BJ (cell line): Measurements from ENCODE around the gene ULBP3. TPM values are rescaled to one million over a fixed set of nuclear protein-coding genes. Genes with fewer than 3 reads are reported as not detected.
A peak's percentile ranks its signal among the peaks of the same experiment; 100 is the strongest.

ENCODE experiments used
- CTCF ChIA-PET: fragments of 350-600 bp; formaldehyde crosslinking; extraction: SDS; loops from one replicate; lab custom pipeline; 2021; ENCODE audit warnings: antibody characterized with exemption, inconsistent platforms; lab: Yijun Ruan, JAX
- POLR2A ChIA-PET: fragments of 300-600 bp; sonication (Branson Sonifier 250); formaldehyde crosslinking; extraction: SDS; loops from one replicate; lab custom pipeline; 2021; ENCODE audit warnings: antibody characterized with exemption; lab: Charles Lee
- DNase-seq: peaks from one replicate; pipeline ENCODE4 v3.0.0-alpha.2; 2011; ENCODE audit warnings: low read depth
- H3K27me3 ChIP-seq: 2 replicates; pipeline ENCODE4 v1.6.0; 2011; ENCODE audit warnings: low read length; ENCODE audit not compliant: control insufficient read depth, insufficient read depth
- H3K36me3 ChIP-seq: 2 replicates; pipeline ENCODE4 v1.5.1; 2011; ENCODE audit warnings: low read length; ENCODE audit not compliant: control insufficient read depth, insufficient read depth
- H3K4me3 ChIP-seq: 2 replicates; pipeline ENCODE4 v1.5.1; 2011; ENCODE audit warnings: low read depth, mild to moderate bottlenecking, control low read depth, low read length
- polyA plus RNA-seq: library from polyadenylated mRNA; depleted of rRNA; stranded (reverse); fragments of >200 nt; gene quantifications from 2 replicates; pipeline ENCODE4 v1.2.3, GENCODE V29; 2011
- TF ChIP-seq, protein P1 (sequence below): IDR thresholded peaks from 2 replicates; pipeline ENCODE4 v1.5.1; 2011; ENCODE audit warnings: low read depth, mild to moderate bottlenecking, control low read depth, inconsistent platforms, low read length, moderate library complexity; ENCODE audit not compliant: insufficient read depth

ULBP3 gene
- polyA plus RNA-seq, 1 experiment = 6.0 TPM

DNA sequence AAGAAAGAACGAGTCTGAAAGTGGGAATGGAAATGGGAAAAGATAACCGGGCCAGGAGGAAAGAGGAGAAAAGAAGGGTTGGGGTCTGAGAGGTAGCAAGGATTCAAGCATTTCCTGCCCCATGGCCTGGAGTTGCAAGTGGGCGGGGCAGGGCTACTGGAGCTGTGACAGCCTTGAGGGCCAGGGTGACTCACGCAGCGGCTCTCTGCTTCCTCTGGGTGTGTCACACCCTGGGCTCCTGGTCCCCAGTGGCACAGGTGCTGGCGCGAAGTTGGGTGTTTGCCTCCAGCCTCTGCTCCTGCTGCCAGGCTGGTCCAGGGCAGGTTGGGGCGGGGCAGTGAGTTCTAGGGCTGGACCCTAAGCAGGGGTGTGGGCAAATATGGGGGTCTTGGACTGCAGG is 3.3 kb upstream of the ULBP3 start:
- CTCF ChIA-PET = interaction anchor here (0.7 to 13.2 kb wide), 4 partner anchors 8 to 322 kb away, joined by 3 to 142 read pairs (median 10); no protein-coding TSS in a partner anchor
- H3K36me3 ChIP-seq = no peaks in the 10 kb centered on the region
- TF ChIP-seq, protein P1, sequence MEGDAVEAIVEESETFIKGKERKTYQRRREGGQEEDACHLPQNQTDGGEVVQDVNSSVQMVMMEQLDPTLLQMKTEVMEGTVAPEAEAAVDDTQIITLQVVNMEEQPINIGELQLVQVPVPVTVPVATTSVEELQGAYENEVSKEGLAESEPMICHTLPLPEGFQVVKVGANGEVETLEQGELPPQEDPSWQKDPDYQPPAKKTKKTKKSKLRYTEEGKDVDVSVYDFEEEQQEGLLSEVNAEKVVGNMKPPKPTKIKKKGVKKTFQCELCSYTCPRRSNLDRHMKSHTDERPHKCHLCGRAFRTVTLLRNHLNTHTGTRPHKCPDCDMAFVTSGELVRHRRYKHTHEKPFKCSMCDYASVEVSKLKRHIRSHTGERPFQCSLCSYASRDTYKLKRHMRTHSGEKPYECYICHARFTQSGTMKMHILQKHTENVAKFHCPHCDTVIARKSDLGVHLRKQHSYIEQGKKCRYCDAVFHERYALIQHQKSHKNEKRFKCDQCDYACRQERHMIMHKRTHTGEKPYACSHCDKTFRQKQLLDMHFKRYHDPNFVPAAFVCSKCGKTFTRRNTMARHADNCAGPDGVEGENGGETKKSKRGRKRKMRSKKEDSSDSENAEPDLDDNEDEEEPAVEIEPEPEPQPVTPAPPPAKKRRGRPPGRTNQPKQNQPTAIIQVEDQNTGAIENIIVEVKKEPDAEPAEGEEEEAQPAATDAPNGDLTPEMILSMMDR = no peak
- peaks cover 1% of the 10 kb centered on the region; the same call in 1 of the 2 replicates for H3K27me3 ChIP-seq
- H3K4me3 ChIP-seq = no peak overlapping the region
- DNase-seq = no peak
- POLR2A ChIA-PET = no interaction called here

DNA sequence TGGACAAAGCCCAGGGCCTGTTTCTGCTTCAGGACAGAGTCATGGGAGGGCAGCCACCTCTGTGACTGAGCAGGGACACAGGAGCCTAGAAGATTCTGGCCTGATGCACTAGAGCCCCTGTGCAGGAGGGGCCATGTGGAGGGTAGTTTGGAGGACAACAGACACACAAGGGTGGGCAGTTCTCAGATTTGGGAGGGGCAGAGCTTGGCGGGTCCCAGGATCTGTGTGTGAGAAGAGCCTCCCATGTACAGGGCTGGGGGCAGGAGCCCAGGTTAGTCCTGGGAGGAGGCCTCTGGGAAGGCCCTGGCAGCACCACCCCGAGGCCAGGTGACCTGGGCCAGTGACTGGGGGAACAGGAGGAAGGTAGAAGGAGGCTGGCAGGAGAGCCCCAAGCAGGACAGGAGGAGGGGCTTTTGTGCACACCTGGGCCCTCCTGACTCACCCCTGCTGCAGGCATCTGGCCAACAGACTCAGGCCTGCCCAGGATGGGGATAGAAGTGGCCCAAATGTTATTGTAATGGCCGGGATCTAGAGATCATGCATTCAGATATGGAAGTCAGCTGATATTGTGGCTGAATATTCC is 1.4 kb upstream of the ULBP3 start:
- TF ChIP-seq, protein P1 = no peak
- ChIA-PET POLR2A (no interaction called here), CTCF (interaction anchor here (0.6 to 13.2 kb wide), 24 partner anchors 10 to 948 kb away, joined by 3 to 142 read pairs (median 3); no protein-coding TSS in a partner anchor)
- Histone ChIP-seq H3K4me3 (no peak overlapping the region), H3K27me3 (peaks cover 1% of the 10 kb centered on the region; the same call in 1 of the 2 replicates), H3K36me3 (no peaks in the 10 kb centered on the region; the same call in 1 of the 2 replicates)
- DNase-seq = no peak

DNA sequence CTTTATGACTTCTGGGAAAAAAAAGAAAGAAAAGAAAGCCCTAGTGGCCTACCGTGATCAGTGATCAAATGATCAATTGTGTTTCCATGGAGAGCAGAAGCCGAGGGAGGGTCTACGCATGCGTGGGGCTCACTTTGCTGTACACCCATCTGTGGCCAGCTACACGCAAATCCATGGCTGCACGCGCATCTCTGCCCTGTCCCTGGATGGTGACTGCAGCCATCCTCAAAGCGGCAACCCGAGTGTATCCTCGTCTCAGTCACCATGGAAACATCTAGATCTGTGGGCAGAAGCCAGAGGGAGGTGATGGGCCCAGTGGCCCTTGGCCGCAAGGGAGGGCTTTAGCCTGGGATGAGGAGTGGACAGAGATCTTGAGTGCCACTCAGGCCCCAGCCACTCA is 785 bp upstream of the ULBP3 start:
- CTCF ChIA-PET = interaction anchor here (0.5 to 5.3 kb wide), 5 partner anchors 11 to 325 kb away, joined by 3 to 29 read pairs (median 4); no protein-coding TSS in a partner anchor

DNA sequence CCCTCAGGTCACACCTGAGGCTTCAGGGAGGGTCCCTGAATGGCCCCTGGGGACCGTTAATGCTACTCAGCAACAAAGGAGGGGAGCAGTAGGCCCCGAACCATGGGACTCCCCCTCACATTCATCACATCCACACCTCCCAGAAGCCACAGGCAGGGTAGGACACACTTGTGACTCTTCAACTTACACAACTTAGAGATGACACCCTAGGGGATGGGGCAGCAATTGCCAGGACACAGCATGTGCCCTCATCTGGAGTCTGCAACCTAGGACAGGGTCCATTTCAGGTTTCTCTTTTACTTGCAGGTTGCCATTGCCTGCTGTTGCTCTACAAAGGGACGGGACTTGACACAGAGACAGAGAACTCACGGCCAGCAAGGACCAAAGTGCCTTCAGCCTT is 770 bp downstream of the ULBP3 start:
- TF ChIP-seq, protein P1 = no peak
- no peak for DNase-seq
- ChIA-PET POLR2A (no interaction called here), CTCF (interaction anchor here (1.0 to 5.3 kb wide), 6 partner anchors 10 to 317 kb away, joined by 3 to 29 read pairs (median 4); no protein-coding TSS in a partner anchor)
- Histone ChIP-seq H3K36me3 (no peaks in the 10 kb centered on the region; the same call in 1 of the 2 replicates), H3K4me3 (peak overlapping the region; percentile 55), H3K27me3 (no peaks in the 10 kb centered on the region)

More for the DNA sequence above, 785 bp upstream of the ULBP3 start:
- TF ChIP-seq, protein P1 = no peak
- POLR2A ChIA-PET = no interaction called here
- H3K27me3 ChIP-seq = no peaks in the 10 kb centered on the region
- H3K36me3 ChIP-seq = no peaks in the 10 kb centered on the region; the same call in 1 of the 2 replicates
- H3K4me3 ChIP-seq = no peak overlapping the region
- no peak for DNase-seq

DNA sequence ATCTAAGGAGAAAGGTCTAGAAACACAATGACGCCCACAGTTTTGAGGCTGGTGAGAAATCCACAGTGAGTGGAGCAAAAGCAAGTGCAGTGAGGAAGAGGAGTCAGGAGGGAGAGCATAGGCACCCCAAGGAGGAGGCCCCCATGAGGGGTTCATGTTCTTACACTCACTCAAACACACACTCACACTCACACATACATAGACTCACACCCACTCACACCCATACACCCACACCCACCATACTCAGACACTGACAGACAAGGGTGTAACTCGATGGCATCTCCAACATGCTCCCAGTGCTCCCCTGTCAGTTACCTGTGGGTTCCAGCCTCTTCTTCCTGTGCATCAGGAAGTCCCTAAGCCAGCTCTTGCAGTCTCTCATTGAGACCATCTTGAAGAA is 3.8 kb downstream of the ULBP3 start:
- Histone ChIP-seq H3K36me3 (no peaks in the 10 kb centered on the region; the same call in 1 of the 2 replicates), H3K4me3 (no peak overlapping the region), H3K27me3 (no peaks in the 10 kb centered on the region)
- POLR2A ChIA-PET = no interaction called here
- no peak for DNase-seq
- CTCF ChIA-PET = interaction anchor here (0.9 to 1.2 kb wide), 2 partner anchors 13 to 331 kb away, joined by 4 read pairs; no protein-coding TSS in a partner anchor
- TF ChIP-seq, protein P1 = no peak
